MM.1S (cell line): ENCODE measurements around the gene HTR7.

Source experiments
- CTCF ChIP-seq: fragments of 300-600 bp; sonication (generic); IDR thresholded peaks from 2 replicates; pipeline ENCODE4 v1.5.1; 2016; ENCODE audit warnings: antibody characterized with exemption, low read length, mixed read lengths
- EZH2 ChIP-seq: fragments of 300-600 bp; sonication (generic); optimal IDR thresholded peaks from 2 replicates; pipeline ENCODE3; 2017; ENCODE audit warnings: low read depth, mild to moderate bottlenecking, antibody characterized with exemption, low read length, mixed read lengths

GRCh38 chr10:90775351-90776028 lies 82.3 kb downstream of the HTR7 start:
- TF ChIP-seq CTCF (no peak), EZH2 (no peak)
